ENCODE data around the gene ZNF680. TPM values are rescaled to one million over a fixed set of nuclear protein-coding genes. Genes with fewer than 3 reads are reported as not detected.

Gene ZNF680
- total RNA-seq, 1 donor from 2014 or later, result not detected

GRCh38 chr7:64509583-64509982 is 53.3 kb downstream of the ZNF680 start:
- H2AFZ ChIP-seq (replicated peaks), result no peak overlapping the region
- H3K36me3 Mint-ChIP-seq, result peaks cover 21% of the 10 kb centered on the region
- H3F3A ChIP-seq (ENCODE audit: low read depth), result no peaks in the 10 kb centered on the region
- no peaks in the 10 kb centered on the region for H3K4me1 Mint-ChIP-seq
- H3K4me2 ChIP-seq, result no peak overlapping the region
- H3K4me1 ChIP-seq, result no peaks in the 10 kb centered on the region
- no peaks in the 10 kb centered on the region for H3K79me2 ChIP-seq (ENCODE audit: low read depth)
- H3K36me3 ChIP-seq, result peaks cover 2% of the 10 kb centered on the region
- no peaks in the 10 kb centered on the region for H4K20me1 ChIP-seq (ENCODE audit: low read depth)
- H3K27ac Mint-ChIP-seq, result no peak overlapping the region
- H3K9ac ChIP-seq, result no peak overlapping the region
- H3K27ac ChIP-seq, result no peak overlapping the region
- no peak overlapping the region for H3K4me3 ChIP-seq
- peaks cover 32% of the 10 kb centered on the region for H3K9me3 ChIP-seq (ENCODE audit: low read depth)
- no peak for TF ChIP-seq CTCF (IDR thresholded peaks at IDR 0.05)
- TF ChIP-seq EZH2phosphoT487 (IDR thresholded peaks at IDR 0.05), result no peak
- TF ChIP-seq EZH2 (IDR thresholded peaks at IDR 0.05), result no peak
- no peak for DNase-seq (ENCODE audit: low spot score)
- H3K27me3 Mint-ChIP-seq (ENCODE audit: insufficient read depth, low read depth), result peaks cover 2% of the 10 kb centered on the region
- H3K9me3 Mint-ChIP-seq, result peaks cover 47% of the 10 kb centered on the region
- H3K27me3 ChIP-seq, result no peaks in the 10 kb centered on the region
- no peak overlapping the region for H3K4me3 Mint-ChIP-seq

DNA sequence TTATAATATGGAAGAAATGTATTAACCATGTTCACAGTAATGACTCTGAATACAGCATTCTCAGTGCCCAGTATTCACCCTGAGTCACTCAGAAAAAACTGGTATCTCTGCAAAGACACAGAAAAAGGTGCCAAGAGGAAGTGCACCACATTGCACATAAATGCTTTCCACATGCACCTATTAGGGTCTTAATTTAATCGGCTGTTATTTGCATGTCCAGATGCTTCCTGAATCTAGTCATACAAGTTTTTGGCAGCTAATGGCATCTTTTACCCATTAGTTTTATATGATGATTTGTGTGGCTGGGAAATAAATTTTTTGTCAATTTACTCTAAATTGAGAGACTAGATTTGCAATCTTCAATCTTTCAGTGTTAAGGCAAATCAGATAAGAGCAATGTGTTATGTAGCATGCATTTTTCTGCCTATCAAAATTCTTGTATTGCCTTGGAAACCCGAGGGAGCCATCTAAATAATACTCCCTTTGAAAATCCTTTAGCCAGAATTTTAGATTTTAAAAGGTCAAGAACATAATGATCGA is 58.2 kb downstream of the ZNF680 start:
- Histone ChIP-seq H3K79me2 (ENCODE audit: low read depth) (no peaks in the 10 kb centered on the region), H3F3A (ENCODE audit: low read depth) (no peaks in the 10 kb centered on the region), H3K4me3 (no peak overlapping the region), H3K9me3 (ENCODE audit: low read depth) (peaks cover 49% of the 10 kb centered on the region), H3K4me1 (no peaks in the 10 kb centered on the region), H3K27me3 (no peaks in the 10 kb centered on the region), H3K4me2 (no peak overlapping the region), H2AFZ (replicated peaks) (no peak overlapping the region), H4K20me1 (ENCODE audit: low read depth) (no peaks in the 10 kb centered on the region), H3K9ac (no peak overlapping the region), H3K36me3 (no peaks in the 10 kb centered on the region), H3K27ac (no peak overlapping the region)
- H3K4me1 Mint-ChIP-seq, result no peaks in the 10 kb centered on the region
- peaks cover 10% of the 10 kb centered on the region for H3K36me3 Mint-ChIP-seq
- H3K9me3 Mint-ChIP-seq, result peaks cover 49% of the 10 kb centered on the region
- H3K4me3 Mint-ChIP-seq, result no peak overlapping the region
- DNase-seq (ENCODE audit: low spot score), result no peak
- no peak overlapping the region for H3K27ac Mint-ChIP-seq
- peaks cover 2% of the 10 kb centered on the region for H3K27me3 Mint-ChIP-seq (ENCODE audit: insufficient read depth, low read depth)
- TF ChIP-seq EZH2phosphoT487 (IDR thresholded peaks at IDR 0.05), result no peak
- TF ChIP-seq CTCF (IDR thresholded peaks at IDR 0.05), result no peak
- TF ChIP-seq EZH2 (IDR thresholded peaks at IDR 0.05), result no peak

DNA sequence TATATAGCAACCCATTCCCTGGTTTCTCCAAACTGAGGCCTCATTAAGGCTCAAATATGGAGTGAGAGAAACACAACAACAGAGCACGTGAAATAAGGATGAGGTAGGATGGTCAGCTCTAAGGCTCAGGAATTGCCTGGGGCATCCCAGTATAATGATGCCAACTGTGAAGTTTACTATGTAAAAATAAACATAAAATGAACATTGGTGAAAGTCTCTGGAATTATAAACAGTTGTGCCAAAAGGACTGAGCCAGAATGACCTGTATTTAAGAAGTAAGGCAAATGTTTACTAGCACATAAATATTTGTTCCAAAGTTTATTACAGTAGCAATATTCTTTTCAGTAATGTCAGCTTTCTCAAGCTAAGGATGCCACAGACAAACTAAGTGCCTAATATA is 64.6 kb downstream of the ZNF680 start:
- TF ChIP-seq CTCF (IDR thresholded peaks at IDR 0.05), result no peak
- TF ChIP-seq EZH2 (IDR thresholded peaks at IDR 0.05), result no peak
- no peak for TF ChIP-seq EZH2phosphoT487 (IDR thresholded peaks at IDR 0.05)
- H3K27ac Mint-ChIP-seq, result no peak overlapping the region

More for the DNA sequence above, 64.6 kb downstream of the ZNF680 start:
- Mint-ChIP-seq H3K36me3 (no peaks in the 10 kb centered on the region), H3K9me3 (peaks cover 39% of the 10 kb centered on the region), H3K4me1 (no peaks in the 10 kb centered on the region), H3K27me3 (ENCODE audit: insufficient read depth, low read depth) (peaks cover 2% of the 10 kb centered on the region), H3K4me3 (no peak overlapping the region)
- Histone ChIP-seq H4K20me1 (ENCODE audit: low read depth) (no peaks in the 10 kb centered on the region), H3K9ac (no peak overlapping the region), H3K27me3 (no peaks in the 10 kb centered on the region), H3K4me1 (no peaks in the 10 kb centered on the region), H3K27ac (no peak overlapping the region), H2AFZ (replicated peaks) (no peak overlapping the region), H3K79me2 (ENCODE audit: low read depth) (no peaks in the 10 kb centered on the region), H3K36me3 (no peaks in the 10 kb centered on the region), H3K4me3 (no peak overlapping the region), H3F3A (ENCODE audit: low read depth) (no peaks in the 10 kb centered on the region), H3K9me3 (ENCODE audit: low read depth) (peaks cover 45% of the 10 kb centered on the region), H3K4me2 (no peak overlapping the region)
- no peak for DNase-seq (ENCODE audit: low spot score)

Data from neural progenitor cell (in vitro differentiated cells).